SK-N-SH (cell line): ENCODE measurements around the gene NRP2. TPM values are rescaled to one million over a fixed set of nuclear protein-coding genes. Genes with fewer than 3 reads are reported as not detected.
A peak's percentile ranks its signal among the peaks of the same experiment; 100 is the strongest.

Source experiments
- CTCF ChIA-PET: fragments of 300-600, 350-600 bp; formaldehyde crosslinking; extraction: SDS; loops from one replicate; lab custom pipeline; 2021; lab: Yijun Ruan, JAX
- POLR2A ChIA-PET: fragments of 350-600 bp; sonication (Branson Sonifier 250); formaldehyde crosslinking; extraction: SDS; loops from one replicate; lab custom pipeline; 2020; ENCODE audit warnings: antibody characterized with exemption, inconsistent platforms; lab: Yijun Ruan, JAX
- DNase-seq: peaks from one replicate; pipeline ENCODE4 v3.0.0; 2012
- H2AFZ ChIP-seq: fragments of 200-600 bp; sonication (generic); 2 replicates; pipeline ENCODE4 v1.8.1; 2016; ENCODE audit warnings: antibody characterized with exemption, mild to moderate bottlenecking, low read depth
- H3F3A ChIP-seq: fragments of 200-600 bp; sonication (generic); replicated peaks from 2 replicates; pipeline ENCODE3; 2016; ENCODE audit warnings: antibody characterized with exemption, mild to moderate bottlenecking; ENCODE audit not compliant: insufficient read depth
- H3K27ac ChIP-seq, 2 experiments: fragments of 200-500 bp in 1 of 2; fragments of 200-600 bp in 1 of 2; sonication (Bioruptor generic) in 1 of 2; sonication (generic), shearing (Covaris generic) in 1 of 2; 2 replicates each; pipeline versions ENCODE4 v1.5.1 to v1.6.1; 2014 to 2016; ENCODE audit warnings: low read depth in 2 of 2, inconsistent platforms in 1 of 2, low read length in 1 of 2, mild to moderate bottlenecking in 1 of 2, mixed read lengths in 1 of 2
- H3K27me3 ChIP-seq: fragments of 200-600 bp; sonication (generic), shearing (Covaris generic); 2 replicates; pipeline ENCODE4 v1.6.1; 2016; ENCODE audit warnings: mixed run types; ENCODE audit not compliant: insufficient read depth
- H3K36me3 ChIP-seq, 2 experiments: fragments of 200-500 bp in 1 of 2; fragments of 200-600 bp in 1 of 2; sonication (Bioruptor generic) in 1 of 2; sonication (generic) in 1 of 2; replicated peaks in 1 of 2; 2 replicates each; pipeline versions ENCODE3 to v1.5.1; 2014 to 2016; ENCODE audit warnings: low read length in 1 of 2, mild to moderate bottlenecking in 1 of 2; ENCODE audit not compliant: insufficient read depth in 2 of 2, control insufficient read depth in 1 of 2
- H3K4me1 ChIP-seq, 2 experiments: fragments of 200-500 bp in 1 of 2; fragments of 200-600 bp in 1 of 2; sonication (Bioruptor generic) in 1 of 2; sonication (generic), shearing (Covaris generic) in 1 of 2; 2 replicates each; pipeline versions ENCODE4 v1.5.1 to v1.6.1; 2014 to 2016; ENCODE audit warnings: low read depth in 1 of 2, low read length in 1 of 2, mixed run types in 1 of 2; ENCODE audit not compliant: insufficient read depth in 2 of 2, control insufficient read depth in 1 of 2
- H3K4me2 ChIP-seq: fragments of 200-600 bp; sonication (generic), shearing (Covaris generic); 2 replicates; pipeline ENCODE4 v1.6.1; 2017; ENCODE audit warnings: mixed run types
- H3K4me3 ChIP-seq, 2 experiments: fragments of 200-500 bp in 1 of 2; fragments of 200-600 bp in 1 of 2; sonication (Bioruptor generic) in 1 of 2; sonication (generic), shearing (Covaris generic) in 1 of 2; 2 replicates each; pipeline versions ENCODE4 v1.5.1 to v1.8.1; 2014 to 2016; ENCODE audit warnings: low read depth in 2 of 2, inconsistent platforms in 1 of 2, low read length in 1 of 2, mild to moderate bottlenecking in 1 of 2, mixed read lengths in 1 of 2, moderate library complexity in 1 of 2
- H3K79me2 ChIP-seq: fragments of 200-600 bp; sonication (generic); 2 replicates; pipeline ENCODE4 v1.8.1; 2017; ENCODE audit warnings: mild to moderate bottlenecking; ENCODE audit not compliant: insufficient read depth
- H3K9ac ChIP-seq: fragments of 200-600 bp; sonication (generic); 2 replicates; pipeline ENCODE4 v1.6.1; 2017; ENCODE audit warnings: mixed run types
- H3K9me2 ChIP-seq: fragments of 200-600 bp; sonication (generic); 2 replicates; pipeline ENCODE4 v1.6.1; 2017; ENCODE audit warnings: mixed run types
- H3K9me3 ChIP-seq: fragments of 200-600 bp; sonication (generic); 2 replicates; pipeline ENCODE4 v1.6.1; 2017; ENCODE audit warnings: mixed run types, mild to moderate bottlenecking, moderate library complexity
- H4K20me1 ChIP-seq: fragments of 200-600 bp; sonication (generic); 2 replicates; pipeline ENCODE4 v1.6.1; 2017; ENCODE audit warnings: mild to moderate bottlenecking, mixed run types; ENCODE audit not compliant: insufficient read depth
- CTCF ChIP-seq: fragments of 200-600 bp; sonication (generic); IDR thresholded peaks from 2 replicates; pipeline ENCODE4 v1.6.1; 2017; ENCODE audit warnings: antibody characterized with exemption, mild to moderate bottlenecking, moderate library complexity
- EP300 ChIP-seq, 2 experiments: IDR thresholded peaks; 2 replicates each; pipeline versions ENCODE4 v1.4.0 to v1.6.1; 2012; ENCODE audit warnings: borderline replicate concordance in 1 of 2, low read depth in 1 of 2, low read length in 1 of 2
- FOXJ3 ChIP-seq: sonication (generic); formaldehyde crosslinking; IDR thresholded peaks from 2 replicates; pipeline ENCODE4 v1.5.1; 2020; ENCODE audit warnings: mild to moderate bottlenecking, missing genetic modification reagents
- FOXM1 ChIP-seq: IDR thresholded peaks from 2 replicates; pipeline ENCODE4 v1.4.0; 2012; ENCODE audit warnings: low read depth, mild to moderate bottlenecking
- GABPA ChIP-seq: IDR thresholded peaks from 2 replicates; pipeline ENCODE4 v1.4.0; 2012; ENCODE audit warnings: low read depth, mild to moderate bottlenecking
- MAX ChIP-seq: IDR thresholded peaks from 2 replicates; pipeline ENCODE4 v1.4.0; 2012; ENCODE audit warnings: low read depth
- MXI1 ChIP-seq: IDR thresholded peaks from 2 replicates; pipeline ENCODE4 v1.6.1; 2012; ENCODE audit warnings: mild to moderate bottlenecking, low read depth, low read length, improper control_type of control experiment
- PBX3 ChIP-seq: IDR thresholded peaks from 2 replicates; pipeline ENCODE4; 2012
- RAD21 ChIP-seq: IDR thresholded peaks from 2 replicates; pipeline ENCODE4 v1.6.1; 2012; ENCODE audit warnings: mild to moderate bottlenecking, low read length
- RCOR1 ChIP-seq: fragments of 150-350 bp; IDR thresholded peaks from 2 replicates; pipeline ENCODE4 v1.6.1; 2017; ENCODE audit warnings: antibody characterized with exemption, low read length
- REST ChIP-seq: IDR thresholded peaks from 2 replicates; pipeline ENCODE4 v1.6.1; 2012; ENCODE audit warnings: mild to moderate bottlenecking, low read depth, low read length, moderate library complexity
- RFX5 ChIP-seq: IDR thresholded peaks from 2 replicates; pipeline ENCODE4 v1.6.1; 2012; ENCODE audit warnings: mild to moderate bottlenecking, improper control_type of control experiment, low read length
- RXRA ChIP-seq: IDR thresholded peaks from 2 replicates; pipeline ENCODE4 v1.4.0; 2012; ENCODE audit warnings: low read depth, mild to moderate bottlenecking, borderline replicate concordance
- SIN3A ChIP-seq: IDR thresholded peaks from 2 replicates; pipeline ENCODE4 v1.6.1; 2012; ENCODE audit warnings: low read depth, mild to moderate bottlenecking, low read length, moderate library complexity, borderline replicate concordance
- SMC3 ChIP-seq: IDR thresholded peaks from 2 replicates; pipeline ENCODE4 v1.6.1; 2012; ENCODE audit warnings: low read depth, low read length, improper control_type of control experiment
- WGBS: methylation state at CpG from one replicate; pipeline ENCODE4 v1.1.6; 2017; ENCODE audit warnings: low lambda C conversion rate; 5-methylcytosine and 5-hydroxymethylcytosine counted together
- polyA plus RNA-seq, 3 experiments: library from polyadenylated mRNA; depleted of rRNA; stranded (reverse); fragments of >200 nt; gene quantifications; 2 replicates each; pipeline ENCODE4 v1.2.3, GENCODE V29; 2012
- TF ChIP-seq, protein P1 (sequence below): IDR thresholded peaks from 2 replicates; pipeline ENCODE4 v1.4.0; 2012; ENCODE audit warnings: low read depth, borderline replicate concordance

NRP2 gene
- polyA plus RNA-seq, 1 of the 3 experiments (the other 2 are of a cell fraction) = 68.8 TPM

GRCh38 chr2:205696331-205696926 is 14.1 kb downstream of the NRP2 start:
- H3K27me3 ChIP-seq = no peaks in the 10 kb centered on the region
- peaks cover 5 to 11% of the 10 kb centered on the region in 2 experiments for H3K36me3 ChIP-seq
- no peaks in the 10 kb centered on the region for H3K9me3 ChIP-seq
- peak overlapping the region; percentile 47; the same call in 1 of the 2 replicates for H3K9ac ChIP-seq
- TF ChIP-seq SMC3 = peak; percentile 45
- no peak for TF ChIP-seq REST
- TF ChIP-seq PBX3 = no peak
- peak; percentile 64 for TF ChIP-seq RAD21
- no peak for TF ChIP-seq FOXJ3
- peak; percentile 67 for TF ChIP-seq CTCF
- no peak overlapping the region for H2AFZ ChIP-seq
- H4K20me1 ChIP-seq = no peaks in the 10 kb centered on the region
- peaks cover 69% of the 10 kb centered on the region for H3F3A ChIP-seq
- ChIA-PET POLR2A (no interaction called here), CTCF (interaction anchor here (1.0 to 1.9 kb wide), 4 partner anchors 77 to 825 kb away, joined by 3 to 6 read pairs (median 3); no protein-coding TSS in a partner anchor)
- DNase-seq = peak; percentile 30
- peak overlapping the region; percentile 1 to 98; a peak in 3 of 4 replicates for H3K27ac ChIP-seq
- no peak overlapping the region for H3K4me3 ChIP-seq
- 54% methylated on average over 8 of the region's 11 CpGs for WGBS
- peaks cover 62% of the 10 kb centered on the region for H3K79me2 ChIP-seq
- peaks cover 16 to 57% of the 10 kb centered on the region in 2 experiments for H3K4me1 ChIP-seq
- no peaks in the 10 kb centered on the region for H3K9me2 ChIP-seq
- H3K4me2 ChIP-seq = peak overlapping the region; percentile 32

DNA sequence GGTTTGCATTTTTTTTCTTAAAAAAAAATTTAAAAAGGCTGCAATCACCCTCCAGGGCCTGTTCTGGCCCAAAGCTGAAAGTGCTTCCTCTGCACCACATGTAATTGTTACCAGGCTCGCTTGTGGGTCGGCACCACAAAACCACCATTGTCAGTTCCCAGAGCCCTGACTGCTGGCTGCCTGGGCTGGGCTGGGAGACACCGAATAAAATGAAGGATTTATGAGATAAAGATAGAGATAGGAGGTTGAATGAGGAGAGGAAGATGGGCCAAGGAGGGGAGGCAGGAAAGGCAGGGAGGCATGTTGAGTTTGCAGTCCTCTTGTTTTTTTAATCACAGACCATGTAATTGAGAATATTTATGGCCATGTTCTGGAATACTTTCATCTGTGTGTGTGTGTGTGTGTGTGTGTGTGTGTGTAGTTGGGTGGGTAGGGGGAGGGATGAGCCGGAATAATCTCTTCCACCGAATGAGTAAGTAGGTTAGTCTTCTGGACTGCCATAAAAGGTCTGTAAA is 14.7 kb downstream of the NRP2 start:
- no peak for DNase-seq
- peak overlapping the region; percentile 47; the same call in 1 of the 2 replicates for H3K9ac ChIP-seq
- no peaks in the 10 kb centered on the region for H3K27me3 ChIP-seq
- H4K20me1 ChIP-seq = no peaks in the 10 kb centered on the region
- H3K79me2 ChIP-seq = peaks cover 62% of the 10 kb centered on the region
- peaks cover 5 to 11% of the 10 kb centered on the region in 2 experiments for H3K36me3 ChIP-seq
- peaks cover 68% of the 10 kb centered on the region for H3F3A ChIP-seq
- no peaks in the 10 kb centered on the region for H3K9me2 ChIP-seq
- no peaks in the 10 kb centered on the region for H3K9me3 ChIP-seq
- POLR2A ChIA-PET = no interaction called here
- CTCF ChIA-PET = interaction anchor here (1.6 to 1.9 kb wide), 2 partner anchors 229 to 825 kb away, joined by 3 to 6 read pairs; no protein-coding TSS in a partner anchor
- peak overlapping the region; percentile 1 to 98 for H3K27ac ChIP-seq
- no peak overlapping the region for H3K4me3 ChIP-seq
- H3K4me1 ChIP-seq = peaks cover 16 to 61% of the 10 kb centered on the region in 2 experiments
- H2AFZ ChIP-seq = no peak overlapping the region
- WGBS = 25% methylated on average over 5 of the region's 5 CpGs
- peak overlapping the region; percentile 32 for H3K4me2 ChIP-seq
- no peak for TF ChIP-seq MAX
- no peak for TF ChIP-seq FOXM1
- TF ChIP-seq RCOR1 = no peak
- peak; percentile 39 for TF ChIP-seq PBX3
- TF ChIP-seq FOXJ3 = no peak
- TF ChIP-seq, protein P1, sequence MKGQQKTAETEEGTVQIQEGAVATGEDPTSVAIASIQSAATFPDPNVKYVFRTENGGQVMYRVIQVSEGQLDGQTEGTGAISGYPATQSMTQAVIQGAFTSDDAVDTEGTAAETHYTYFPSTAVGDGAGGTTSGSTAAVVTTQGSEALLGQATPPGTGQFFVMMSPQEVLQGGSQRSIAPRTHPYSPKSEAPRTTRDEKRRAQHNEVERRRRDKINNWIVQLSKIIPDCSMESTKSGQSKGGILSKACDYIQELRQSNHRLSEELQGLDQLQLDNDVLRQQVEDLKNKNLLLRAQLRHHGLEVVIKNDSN = no peak
- TF ChIP-seq MXI1 = no peak
- TF ChIP-seq SIN3A = no peak
- no peak for TF ChIP-seq RFX5
- no peak for TF ChIP-seq GABPA
- TF ChIP-seq RXRA = no peak
- no peak for TF ChIP-seq RAD21
- TF ChIP-seq EP300 (IDR thresholded peaks at IDR 0.05; ENCODE audit: borderline replicate concordance in 1 of 2, low read depth in 1 of 2, low read length in 1 of 2) = peak in 1 of 2 experiments; percentile 10; a peak in 1 of 4 replicates
